Tongue (tissue), 2 donors: ENCODE measurements around the gene CAV1. TPM values are rescaled to one million over a fixed set of nuclear protein-coding genes. Genes with fewer than 3 reads are reported as not detected.

Source experiments
- small RNA-seq: library from RNA; depleted of rRNA; stranded (forward); fragments of <200 nt; gene quantifications from one replicate; pipeline ENCODE3, GENCODE V24; 2014; ENCODE audit warnings: low replicate concordance
- total RNA-seq: library from RNA; depleted of rRNA; stranded (reverse); fragments of >200 nt; gene quantifications from one replicate; pipeline ENCODE4 v1.2.3, GENCODE V29; 2014

CAV1 gene
- total RNA-seq, 1 donor from 2014 or later, result 248 TPM

Small RNAs within 50 kb of the gene (small RNA-seq; reads per million reads assigned to genes)
- gene AC006159.2, result not detected

Other genes with a start within 250 kb of the CAV1 start
- gene CAV2, start 25.3 kb upstream of the CAV1 start, total RNA-seq, result 85.3 TPM
- gene MET, start 147.2 kb downstream of the CAV1 start, total RNA-seq, result 23.3 TPM